HG02763 (cell line): ENCODE data around the gene FAM156B.
"Not testable (repeated sequence)": the region's sequence is repeated elsewhere in the genome, so short reads cannot be mapped to it uniquely, and the experiment has no call there.

Experiments
- ATAC-seq: cut with Tn5 transposase; IDR thresholded peaks from one replicate; pipeline ENCODE4 v1.9.1; 2021; ENCODE audit warnings: mild to moderate bottlenecking, moderate library complexity; ENCODE audit not compliant: unreplicated experiment

The FAM156B gene

GRCh38 chrX:52896855-52897709 lies at the start of gene FAM156B:
FAM156B (plus strand) TSS chrX:52897330; CDS start chrX:52907226, 9,896 bp downstream.
- peak; percentile 78 for ATAC-seq

DNA sequence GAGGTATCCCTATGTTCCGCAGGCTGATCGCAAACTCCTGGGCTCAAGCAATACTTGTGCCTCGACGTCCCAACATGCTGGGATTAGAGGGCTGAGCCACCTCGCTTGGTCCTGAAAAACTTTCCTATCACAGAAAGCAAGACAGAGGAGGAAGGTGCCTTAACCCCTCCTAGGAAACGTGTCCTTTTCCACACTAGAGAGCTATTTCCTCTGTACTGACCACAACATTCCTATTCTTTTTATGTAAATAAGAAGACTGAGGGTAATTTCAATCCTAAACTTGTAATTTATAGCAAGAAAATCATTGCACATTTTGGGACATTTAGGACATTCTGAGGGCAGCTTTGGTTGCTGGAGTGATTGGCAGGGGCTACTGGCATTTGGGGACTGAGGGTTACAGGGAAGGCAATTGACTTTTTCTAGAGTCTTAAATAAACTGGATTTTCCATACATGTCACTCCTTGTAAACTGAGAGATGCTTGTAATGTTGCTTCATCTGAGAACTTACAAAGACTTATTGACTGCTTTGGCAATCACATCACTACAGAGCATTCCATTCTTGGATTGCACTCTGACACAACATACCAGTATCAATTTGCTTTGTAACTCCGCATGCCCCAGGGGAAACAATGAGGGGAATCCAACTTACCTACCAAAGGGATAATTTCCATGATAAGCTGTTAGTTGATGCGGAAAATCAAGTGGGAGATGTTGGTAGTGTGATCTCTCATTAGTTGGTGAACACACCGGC lies 44.8 kb upstream of the FAM156B start:
- no peak for ATAC-seq

DNA sequence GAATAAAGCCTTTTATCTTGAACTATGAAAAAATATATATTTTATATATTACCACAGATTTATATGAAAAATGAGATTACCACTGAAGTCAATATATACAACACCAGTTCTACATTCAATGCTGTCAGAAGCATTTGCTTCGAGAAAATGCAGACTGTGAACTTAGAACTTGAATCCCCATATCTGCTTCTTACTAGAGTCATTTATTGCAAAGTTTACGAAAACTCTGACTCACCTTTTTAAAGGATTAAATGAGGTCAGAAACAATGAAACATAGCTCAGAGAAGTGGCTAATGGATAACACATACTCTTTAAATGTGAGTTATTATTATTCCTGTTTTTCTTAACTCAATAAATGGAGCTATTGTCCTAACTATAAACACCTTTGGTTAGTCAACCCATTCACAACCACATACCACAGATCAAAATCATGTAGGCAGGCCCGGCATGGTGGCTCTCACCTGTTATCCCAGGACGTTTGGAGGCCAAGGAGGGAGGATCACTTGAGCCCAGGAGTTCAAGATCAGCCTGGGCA lies 40.1 kb upstream of the FAM156B start:
- not testable (repeated sequence) for ATAC-seq

- no peak for ATAC-seq
Measured at GRCh38 chrX:52865343-52865998, 31.7 kb upstream of the FAM156B start.

- no peak for ATAC-seq
Measured at GRCh38 chrX:52867610-52868348, 29.4 kb upstream of the FAM156B start, which contains the start of gene XAGE3. XAGE3 (minus strand) TSS chrX:52868083; CDS start chrX:52867133, 950 bp downstream.

DNA sequence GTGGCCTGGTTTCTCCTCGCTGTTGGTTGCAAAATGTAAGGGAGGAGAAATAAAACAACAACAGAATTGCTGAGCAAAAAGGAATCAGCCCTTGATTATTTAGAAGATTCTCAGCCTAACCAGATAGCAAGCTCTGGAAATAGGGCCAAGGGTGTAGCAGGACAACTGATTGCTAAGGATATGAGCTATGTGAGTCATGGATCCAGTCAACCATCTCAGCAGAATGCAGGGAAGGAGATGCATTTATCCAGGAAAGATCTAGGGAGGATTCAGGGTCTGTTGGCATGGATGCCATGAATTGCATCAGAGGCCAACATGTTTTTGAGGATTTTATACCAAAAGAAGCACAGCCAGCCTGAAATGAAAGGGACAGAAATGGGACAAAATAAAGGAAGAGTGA lies 27.1 kb upstream of the FAM156B start:
- no peak for ATAC-seq

- ATAC-seq = not testable (repeated sequence)
Measured at GRCh38 chrX:52873825-52874224, 23.3 kb upstream of the FAM156B start.

DNA sequence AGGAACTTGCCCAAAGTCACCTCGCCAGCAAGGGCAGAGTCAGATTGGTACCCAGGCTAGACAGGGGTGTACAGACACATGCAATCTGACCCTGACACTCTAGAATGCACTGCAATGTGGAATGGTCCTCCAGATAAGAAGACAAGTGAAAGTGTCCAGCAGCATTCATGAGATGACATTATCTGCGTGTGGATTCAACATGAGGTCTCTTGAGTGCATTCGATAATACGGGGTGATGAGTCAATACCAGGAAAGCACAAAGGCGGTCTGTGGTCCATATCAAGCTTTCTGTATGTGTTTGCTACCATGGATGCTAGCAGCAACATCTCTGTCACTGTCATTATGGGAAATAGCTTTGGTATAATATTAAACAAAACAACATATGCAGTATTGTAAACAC lies 22.5 kb upstream of the FAM156B start:
- ATAC-seq = no peak

DNA sequence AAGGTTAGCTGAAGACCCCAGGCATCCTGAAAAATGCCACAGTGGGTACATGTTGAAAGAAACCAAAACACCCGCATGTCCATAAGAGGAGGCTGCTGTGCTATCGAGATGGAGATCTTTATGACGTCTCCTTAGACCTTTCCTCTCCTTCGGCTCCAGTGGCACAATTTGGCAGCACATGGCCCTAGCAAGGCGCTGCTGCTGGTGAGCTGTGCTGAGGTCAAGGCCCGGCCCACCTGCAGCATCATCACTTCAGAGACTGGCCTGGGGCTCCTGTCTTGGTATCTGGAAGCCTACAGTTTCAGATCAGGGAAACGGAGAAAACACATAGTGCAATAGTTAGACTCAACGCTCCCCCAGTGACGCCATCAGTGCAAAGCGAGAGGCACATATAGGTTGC lies 21.7 kb upstream of the FAM156B start:
- ATAC-seq = not testable (repeated sequence)

- not testable (repeated sequence) for ATAC-seq
Measured at GRCh38 chrX:52876386-52876785, 20.7 kb upstream of the FAM156B start.

- ATAC-seq = not testable (repeated sequence)
Measured at GRCh38 chrX:52887459-52887858, 9.7 kb upstream of the FAM156B start.

DNA sequence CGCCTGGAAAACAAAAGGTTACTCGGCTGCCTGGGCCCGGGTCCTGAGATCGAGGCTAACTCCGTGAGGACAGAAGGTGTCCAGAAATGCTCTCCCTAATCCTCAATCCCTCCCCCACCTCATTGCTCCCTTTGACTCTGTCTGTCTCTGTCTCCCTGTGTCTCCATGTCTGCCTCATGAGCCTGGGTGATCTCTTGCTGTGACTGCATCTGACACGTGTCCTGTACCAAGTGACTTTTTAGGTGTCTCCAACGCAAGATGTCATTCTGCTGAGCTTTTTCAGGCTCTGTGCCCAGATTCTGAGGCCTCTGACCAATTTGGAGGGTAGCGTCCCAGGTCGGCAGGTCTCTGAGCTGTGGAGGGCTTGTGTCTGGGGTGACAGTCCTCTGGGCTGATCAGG lies 9.0 kb upstream of the FAM156B start:
- not testable (repeated sequence) for ATAC-seq

DNA sequence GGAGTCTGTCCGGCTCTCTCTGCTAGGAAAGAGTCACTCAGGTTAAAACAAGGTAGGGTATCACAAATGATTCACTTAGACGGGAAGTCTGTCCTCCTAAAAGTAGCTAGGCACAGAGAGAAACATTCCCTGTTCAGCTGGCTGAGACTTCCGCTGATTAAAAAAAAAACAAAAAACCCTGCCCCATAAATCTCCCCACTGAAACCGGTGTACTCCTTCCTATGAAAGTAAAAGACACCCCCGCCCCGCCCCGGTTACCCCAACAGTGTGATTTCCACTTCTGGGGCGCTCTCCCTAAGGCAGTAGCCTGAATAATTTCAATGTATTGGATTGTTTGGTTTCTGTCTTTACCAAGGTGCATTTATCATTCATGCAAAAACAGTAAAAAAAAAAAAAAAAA lies 692 bp upstream of the FAM156B start:
- ATAC-seq = peak; percentile 27

DNA sequence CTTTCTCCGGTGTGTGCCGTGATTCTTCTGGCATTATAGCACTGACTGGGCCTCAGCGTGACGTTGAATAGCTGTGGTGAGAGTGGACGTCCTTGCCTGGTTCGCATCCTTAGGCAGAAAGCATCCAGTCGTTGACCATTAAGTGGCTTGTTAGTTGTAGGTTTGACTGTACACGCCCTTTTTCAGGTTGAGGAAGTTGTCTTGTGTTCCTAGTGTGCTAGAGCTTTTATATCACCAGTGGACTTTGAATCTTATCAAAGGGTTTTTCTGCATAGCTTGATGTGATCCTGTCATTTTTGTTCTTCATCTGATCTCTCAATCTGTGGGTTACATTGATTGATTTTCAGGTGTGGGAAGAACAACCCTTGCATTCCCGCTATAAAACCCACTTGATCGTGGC lies 8.4 kb downstream of the FAM156B start:
- ATAC-seq = not testable (repeated sequence)

DNA sequence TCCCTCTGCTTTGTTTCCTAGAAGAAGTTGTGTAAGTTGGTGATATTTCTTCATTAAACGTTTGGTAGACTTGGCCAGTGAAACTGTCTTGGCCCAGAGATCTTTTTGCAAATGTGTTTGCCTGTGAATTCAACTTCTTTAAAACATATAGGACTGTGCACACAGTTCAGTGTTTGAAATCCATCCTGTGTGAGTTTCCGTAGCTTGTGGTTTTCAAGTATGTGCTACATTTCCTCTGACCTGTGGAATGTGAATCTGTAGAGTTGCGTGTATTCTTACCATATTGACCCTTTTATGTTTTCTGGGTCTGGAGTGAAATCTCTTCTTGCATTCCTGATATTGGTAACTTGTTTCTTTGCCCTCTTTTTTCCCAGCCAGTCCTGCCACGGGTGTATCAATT lies 8.9 kb downstream of the FAM156B start:
- ATAC-seq = not testable (repeated sequence)

- not testable (repeated sequence) for ATAC-seq
Measured at GRCh38 chrX:52907137-52907536, 10.0 kb downstream of the FAM156B start.

DNA sequence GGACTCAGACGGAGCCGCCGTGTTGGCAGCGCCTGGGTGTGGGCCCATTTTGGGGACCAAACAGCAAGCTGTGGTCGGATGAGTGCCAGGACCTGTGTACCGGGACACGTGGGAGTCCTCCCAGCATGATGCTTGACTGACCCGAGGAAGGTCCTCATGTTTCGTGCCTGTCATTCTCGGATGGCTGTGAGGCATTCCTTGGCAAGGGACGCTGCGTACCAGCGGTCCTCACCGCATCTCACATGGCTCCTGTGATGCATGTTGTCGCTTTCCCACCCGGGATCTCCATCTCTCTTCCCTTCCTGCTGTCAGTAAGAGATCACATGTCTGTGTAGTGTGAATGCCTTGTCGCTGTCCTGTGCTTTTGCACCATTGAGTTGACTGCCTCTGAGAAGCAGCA lies 10.8 kb downstream of the FAM156B start:
- not testable (repeated sequence) for ATAC-seq

DNA sequence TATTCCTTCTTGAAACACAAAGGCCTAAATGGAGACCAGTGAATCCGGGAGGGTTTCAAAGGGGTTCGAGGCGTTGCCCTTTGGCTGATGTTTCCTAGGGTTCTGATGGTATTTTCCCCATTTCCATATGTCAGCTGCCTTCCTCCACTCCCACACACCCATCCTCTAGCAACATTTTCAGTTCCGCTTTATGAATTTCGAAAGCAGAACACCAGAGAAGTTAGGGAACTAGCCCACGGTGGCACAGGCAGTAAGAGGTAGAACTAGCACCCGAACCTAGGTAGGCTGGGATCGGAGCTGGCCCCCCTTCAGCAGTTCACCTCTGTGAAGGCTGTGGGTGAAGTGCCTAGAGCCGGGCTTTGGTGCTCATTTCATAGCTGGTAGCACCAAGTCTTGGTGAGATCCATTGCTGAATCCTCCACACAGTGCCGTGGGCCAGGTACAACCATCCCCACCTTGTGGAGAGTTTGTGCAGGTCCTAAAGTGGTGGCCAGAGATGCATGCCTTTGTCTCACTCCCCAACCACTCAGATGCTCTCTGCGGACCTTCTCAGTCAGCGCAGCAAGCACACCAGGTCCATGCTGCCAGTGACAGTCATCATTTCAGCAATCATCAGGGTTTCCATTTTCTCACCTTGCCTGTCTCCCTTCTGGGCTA lies 12.3 kb downstream of the FAM156B start:
- not testable (repeated sequence) for ATAC-seq

GRCh38 chrX:52913681-52914080 lies 16.6 kb downstream of the FAM156B start:
- ATAC-seq = not testable (repeated sequence)

DNA sequence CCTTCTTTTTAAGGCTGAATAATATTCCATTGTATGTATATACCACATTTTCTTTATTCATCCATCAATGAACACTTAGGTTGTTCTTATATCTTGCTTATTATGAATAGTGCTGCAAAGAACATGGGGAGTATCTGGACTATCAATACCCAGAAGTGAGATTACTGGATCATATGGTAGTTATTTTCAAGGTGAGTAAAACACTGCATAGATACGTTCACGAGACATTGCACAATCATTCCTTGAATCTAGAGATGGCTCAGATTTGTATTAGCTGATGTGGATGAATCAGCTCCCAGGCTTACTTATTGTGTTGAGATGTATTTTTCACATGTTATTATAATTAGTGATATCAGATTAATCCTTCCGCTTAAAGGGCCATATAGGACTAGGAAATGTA lies 17.6 kb downstream of the FAM156B start:
- not testable (repeated sequence) for ATAC-seq
